ENCODE measurements around the gene GIGYF2.

GRCh38 chr2:232787806-232788205 lies 90.7 kb downstream of the GIGYF2 start:
- TF ChIP-seq MAX (IDR thresholded peaks at IDR 0.05) (no peak), CTCF (IDR thresholded peaks at IDR 0.05 in 2 of 3, conservative IDR thresholded peaks at IDR 0.05 in 1 of 3; ENCODE audit: borderline replicate concordance in 1 of 3, insufficient read depth in 1 of 3, low read depth in 2 of 3, low read length in 2 of 3) (no peak), ZFX (IDR thresholded peaks at IDR 0.05) (no peak), REST (IDR thresholded peaks at IDR 0.05; ENCODE audit: low read depth) (no peak), SRF (IDR thresholded peaks at IDR 0.05; ENCODE audit: low read depth) (no peak), POLR2A (IDR thresholded peaks at IDR 0.05; ENCODE audit: borderline replicate concordance, extremely low read depth, insufficient read depth, insufficient read length) (no peak)

Measured in HCT116 (cell line).